Stimulated activated CD8-positive, alpha-beta memory T cell treated with anti-CD3 and anti-CD28 coated beads, Interleukin-2, amount 100 ng/mL, for 1 hour (primary cell): ENCODE measurements around the gene RBBP5.

Experiments
- DNase-seq, 2 donors: peaks; one replicate each; pipeline ENCODE4 v3.0.0-alpha.2; 2020; ENCODE audit warnings: low read depth in 2 of 2

Gene RBBP5

DNA sequence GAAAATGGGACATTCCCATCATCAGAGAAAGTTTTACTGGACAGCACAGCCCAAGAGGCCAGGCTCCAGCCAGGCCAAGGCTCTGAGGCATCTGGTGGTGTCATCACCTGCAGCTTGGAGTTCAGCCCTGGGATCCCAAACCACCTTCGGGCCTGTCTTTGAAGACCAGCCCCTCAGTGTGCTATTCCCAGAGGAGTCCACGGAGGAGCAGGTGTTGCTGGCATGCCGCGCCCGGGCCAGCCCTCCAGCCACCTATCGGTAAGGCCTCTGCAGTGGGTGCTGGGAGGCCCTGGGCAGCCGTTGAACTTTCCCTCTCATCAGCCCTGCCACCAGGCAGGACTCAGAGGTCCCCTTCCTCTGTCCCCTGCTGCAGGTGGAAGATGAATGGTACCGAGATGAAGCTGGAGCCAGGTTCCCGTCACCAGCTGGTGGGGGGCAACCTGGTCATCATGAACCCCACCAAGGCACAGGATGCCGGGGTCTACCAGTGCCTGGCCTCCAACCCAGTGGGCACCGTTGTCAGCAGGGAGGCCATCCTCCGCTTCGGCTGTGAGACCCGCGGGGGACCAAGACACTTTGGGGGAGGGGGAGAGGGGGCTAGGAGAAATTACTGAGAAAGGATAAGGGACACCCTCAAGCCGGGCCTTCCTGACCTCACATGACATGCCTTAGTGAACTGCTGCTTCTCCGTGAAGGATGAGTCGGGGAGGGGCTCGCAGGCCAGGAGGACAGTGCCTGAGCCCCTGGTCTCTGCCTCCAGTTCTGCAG is 63.8 kb downstream of the RBBP5 start:
- DNase-seq: no peak

DNA sequence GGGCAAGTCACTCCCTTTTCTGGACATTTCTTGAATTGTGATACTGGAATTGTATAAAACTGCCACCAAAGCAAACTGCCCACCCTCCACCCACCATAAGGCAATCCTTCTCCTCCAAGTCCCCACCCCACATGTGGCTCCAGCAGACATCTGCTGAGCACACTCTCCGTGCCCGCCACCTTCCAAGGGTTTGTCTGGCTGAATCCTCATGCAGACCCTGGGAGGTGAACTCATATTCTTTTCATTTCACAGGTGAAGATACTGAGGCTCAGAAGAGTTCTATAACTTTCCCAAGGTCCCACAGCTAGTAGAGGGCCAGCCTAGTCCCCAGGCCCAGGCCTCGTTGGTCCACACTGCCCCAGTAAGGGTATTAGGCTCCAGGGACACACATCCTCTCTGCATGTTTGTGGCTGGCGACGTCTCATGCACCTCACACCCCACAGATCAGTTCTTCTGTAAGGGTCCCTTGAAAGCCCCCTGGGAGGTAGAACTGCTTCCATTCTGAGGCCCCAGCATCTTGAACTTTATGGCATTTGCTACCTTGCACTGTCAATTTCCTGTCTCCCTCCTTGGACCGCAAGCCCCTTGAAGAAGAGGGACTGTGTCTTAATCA is 64.7 kb downstream of the RBBP5 start:
- no peak for DNase-seq

DNA sequence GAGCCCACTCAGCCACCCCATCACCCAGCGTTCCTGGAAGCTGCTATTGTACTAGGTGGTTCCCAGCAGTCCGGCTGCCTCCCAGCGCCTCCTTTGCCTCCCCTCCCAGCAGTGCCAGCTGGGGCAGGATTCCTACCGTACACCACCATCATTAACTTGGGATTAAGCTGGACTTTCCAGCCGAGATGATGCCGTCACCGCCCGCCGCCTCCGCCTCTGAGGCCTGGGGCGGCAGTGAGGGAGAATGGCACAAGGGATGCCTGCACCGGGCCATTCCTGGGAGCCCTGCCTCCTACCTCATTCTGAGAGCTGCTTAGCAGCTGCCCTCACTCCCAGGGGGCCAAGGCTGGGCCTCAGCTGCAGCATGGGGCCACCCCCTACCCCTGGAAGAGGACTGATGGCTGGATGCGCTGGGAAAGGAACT is 65.6 kb downstream of the RBBP5 start:
- DNase-seq: no peak

DNA sequence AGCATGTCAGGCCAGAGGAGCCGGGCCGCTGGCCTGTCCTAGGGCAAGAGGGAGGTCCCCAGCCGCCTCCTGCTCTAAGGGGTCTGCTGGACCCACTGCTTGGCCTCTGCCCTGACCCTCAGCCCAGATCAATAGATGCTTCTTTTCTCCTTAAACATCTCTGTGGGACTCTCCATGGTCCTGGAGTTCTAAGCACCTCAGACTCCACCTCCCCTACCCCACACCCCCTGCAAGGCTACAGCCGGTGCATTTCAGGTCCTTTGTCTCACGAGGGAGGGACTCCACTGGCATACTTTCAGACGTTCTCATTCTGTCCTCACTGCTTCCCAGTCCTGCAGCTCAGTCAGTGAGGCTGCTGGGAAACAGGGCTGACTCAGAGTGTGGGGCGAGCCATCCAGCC is 67.8 kb downstream of the RBBP5 start:
- DNase-seq: no peak

DNA sequence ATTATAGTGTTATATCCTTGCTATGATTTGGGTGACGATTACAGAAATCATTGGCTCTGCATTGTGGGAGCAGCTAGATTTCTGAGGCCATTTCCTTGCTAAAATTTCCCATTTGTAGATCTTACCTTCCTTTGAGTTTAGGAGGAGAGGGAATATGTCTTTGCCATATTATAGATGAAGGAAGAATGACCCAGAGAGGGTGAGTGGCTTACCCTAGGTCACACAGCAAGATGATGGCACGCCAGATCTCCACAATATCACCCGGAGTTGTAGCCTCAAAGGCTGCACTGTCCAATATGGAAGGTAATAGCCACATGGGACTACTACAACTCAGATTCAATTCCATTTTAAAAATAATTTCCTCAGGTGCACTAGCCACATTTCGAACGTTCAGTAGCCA is 68.5 kb downstream of the RBBP5 start:
- DNase-seq: no peak

DNA sequence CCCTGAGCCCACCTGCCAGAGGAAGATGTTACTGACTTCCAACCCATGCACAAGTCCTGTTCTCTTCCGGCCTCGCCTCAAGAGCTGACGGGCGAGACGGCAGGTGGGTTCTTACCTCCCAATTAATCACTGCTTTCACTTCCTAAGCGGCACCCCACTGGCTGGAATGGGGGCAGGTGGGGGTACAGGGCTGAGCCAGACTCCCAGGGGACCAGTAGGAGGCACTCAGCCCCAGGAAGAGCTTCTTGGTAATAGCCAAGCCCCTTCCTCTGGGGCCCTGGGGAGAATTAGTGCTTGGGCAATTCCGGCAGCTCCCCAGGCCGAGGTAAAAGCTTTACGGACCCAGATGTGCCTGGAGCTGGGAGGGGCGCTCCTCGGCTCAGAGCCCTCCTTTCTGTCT is 69.1 kb downstream of the RBBP5 start:
- DNase-seq: no peak

DNA sequence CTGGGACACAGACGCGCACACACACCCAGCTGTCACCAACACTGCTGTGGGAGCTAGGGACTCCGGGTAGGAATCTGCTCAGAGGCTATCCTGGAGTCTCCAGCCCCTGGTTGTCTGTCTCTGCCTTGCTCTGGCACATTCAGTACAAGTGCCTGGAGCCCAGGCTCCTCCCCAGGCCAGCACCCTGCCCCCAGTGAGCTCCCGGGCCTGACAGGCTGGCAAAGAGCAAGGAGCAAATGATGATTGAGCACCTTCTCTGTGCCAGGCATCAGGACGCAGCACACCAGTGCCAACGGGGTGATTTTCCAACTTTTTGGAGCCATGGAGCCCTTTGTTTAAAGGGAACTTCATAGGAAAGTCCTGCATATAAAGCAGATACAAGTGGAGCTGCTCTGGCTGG is 72.3 kb downstream of the RBBP5 start:
- DNase-seq: no peak

DNA sequence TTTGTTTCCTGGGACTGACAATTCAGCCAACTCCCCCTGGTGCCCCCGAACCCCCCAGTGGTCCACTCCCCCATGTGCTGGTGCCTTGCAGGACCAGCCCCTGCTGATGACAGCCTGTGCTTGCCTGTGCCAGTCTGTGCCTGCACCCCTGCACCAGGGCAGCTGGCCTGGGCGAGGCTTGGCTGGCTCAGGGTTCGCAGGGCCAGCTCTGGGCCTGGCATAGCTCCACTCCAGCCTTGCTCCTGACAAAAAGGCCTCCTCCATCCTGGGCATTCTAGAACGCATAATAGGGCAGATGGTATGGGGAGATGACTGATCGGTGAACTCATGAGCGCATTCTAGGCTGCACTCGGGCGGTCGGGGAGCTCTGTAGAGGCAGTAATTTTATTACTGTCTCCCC is 73.4 kb downstream of the RBBP5 start:
- no peak for DNase-seq

DNA sequence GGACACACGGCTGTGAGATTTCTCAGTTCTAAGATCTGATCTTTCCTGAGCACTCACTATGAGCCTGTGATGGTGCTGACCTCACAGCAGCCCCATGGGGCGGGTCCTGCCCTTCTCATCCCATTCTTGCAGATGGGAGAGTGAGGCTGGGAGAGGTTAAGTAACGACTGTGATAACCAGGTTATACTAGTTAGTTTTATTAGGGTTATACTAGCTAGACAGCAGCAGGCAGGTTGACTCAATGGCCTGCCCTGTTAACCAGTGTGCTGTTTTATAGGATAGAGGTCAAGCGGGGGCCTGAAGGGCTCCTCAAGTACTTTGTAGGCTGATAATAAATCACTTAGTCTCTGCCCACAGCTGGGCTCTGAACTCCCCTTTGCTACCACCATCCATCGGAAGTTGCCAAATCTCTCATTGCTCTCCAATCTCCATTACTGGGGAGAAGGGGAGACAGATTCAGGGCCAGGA is 74.0 kb downstream of the RBBP5 start:
- DNase-seq: no peak

DNA sequence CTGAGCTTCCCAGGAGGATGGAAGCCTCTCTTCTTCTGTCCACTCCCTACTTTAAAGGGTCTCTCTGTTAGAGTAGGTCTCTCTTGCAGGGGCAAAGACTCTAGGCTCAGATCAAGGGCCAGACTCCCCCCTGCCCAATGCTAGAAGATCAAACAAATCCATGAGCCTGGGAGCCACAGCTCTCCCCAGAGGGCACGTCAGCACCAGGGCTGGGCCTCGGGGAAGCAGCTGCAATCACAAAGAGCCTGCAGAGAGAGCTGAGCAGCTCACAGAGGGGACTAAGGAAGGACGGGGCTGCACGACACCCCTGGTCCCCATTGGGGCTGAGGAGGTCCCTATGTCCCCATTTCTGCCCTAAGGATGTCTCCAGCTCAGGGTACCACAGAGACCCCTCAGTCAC is 74.9 kb downstream of the RBBP5 start:
- no peak for DNase-seq

DNA sequence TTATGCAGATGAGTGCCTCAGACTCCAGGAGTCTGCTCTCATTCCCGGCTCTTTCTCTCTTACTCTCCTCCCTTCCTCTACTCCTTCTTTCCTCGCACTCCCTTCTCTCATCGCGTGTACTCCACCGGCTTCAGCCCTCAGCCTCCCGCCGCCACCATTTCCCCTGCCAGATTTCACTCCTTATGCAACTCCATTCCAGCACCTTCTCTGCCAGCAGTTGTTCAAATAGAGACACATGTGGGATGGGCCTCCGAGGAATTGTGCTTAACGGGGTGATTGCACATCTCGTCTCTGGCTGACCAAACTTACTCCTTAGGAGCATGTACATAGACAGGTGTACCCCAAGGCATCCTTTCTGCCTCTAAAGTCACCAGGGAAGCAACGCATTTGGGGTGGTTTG is 76.6 kb downstream of the RBBP5 start:
- DNase-seq: no peak

DNA sequence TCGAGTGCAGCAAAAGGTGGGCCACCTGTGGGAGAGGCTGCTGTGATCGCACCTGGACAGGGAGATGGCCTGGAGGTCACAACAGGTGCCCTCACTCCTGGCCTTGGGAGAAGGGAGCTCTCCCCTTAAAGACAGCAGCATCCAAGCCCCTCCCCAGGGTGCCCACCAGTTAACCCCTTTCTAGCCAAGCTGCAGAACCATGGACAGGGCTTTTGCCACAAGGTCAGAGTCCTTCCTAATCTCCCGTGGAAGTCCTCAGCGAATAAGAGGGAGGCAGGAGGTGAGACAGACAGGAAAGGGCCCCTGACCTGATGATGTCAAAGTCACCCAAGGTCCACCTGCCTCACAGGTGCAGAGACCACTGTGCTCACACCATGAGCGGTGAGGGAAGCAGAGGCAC is 77.0 kb downstream of the RBBP5 start:
- no peak for DNase-seq

DNA sequence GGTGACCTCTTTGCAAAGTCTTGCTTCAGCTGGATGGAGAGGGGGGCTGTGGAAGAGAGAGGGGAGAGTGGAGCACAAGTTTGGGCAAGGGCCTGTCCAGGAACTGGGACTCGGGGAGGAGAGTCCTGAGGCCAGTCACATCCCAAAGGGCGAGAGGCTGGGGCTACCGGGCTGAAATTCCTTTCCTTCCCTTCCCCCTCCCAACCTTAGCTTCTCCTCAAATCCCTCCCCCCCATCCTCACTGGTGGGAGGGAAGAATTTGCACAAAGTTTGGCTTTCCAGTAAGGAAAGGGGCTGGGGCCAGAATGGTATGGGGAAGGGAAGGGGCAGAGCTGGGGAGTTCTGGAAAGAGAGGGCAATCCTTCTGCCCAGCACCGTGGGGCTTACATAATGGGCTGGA is 77.9 kb downstream of the RBBP5 start:
- DNase-seq: no peak

DNA sequence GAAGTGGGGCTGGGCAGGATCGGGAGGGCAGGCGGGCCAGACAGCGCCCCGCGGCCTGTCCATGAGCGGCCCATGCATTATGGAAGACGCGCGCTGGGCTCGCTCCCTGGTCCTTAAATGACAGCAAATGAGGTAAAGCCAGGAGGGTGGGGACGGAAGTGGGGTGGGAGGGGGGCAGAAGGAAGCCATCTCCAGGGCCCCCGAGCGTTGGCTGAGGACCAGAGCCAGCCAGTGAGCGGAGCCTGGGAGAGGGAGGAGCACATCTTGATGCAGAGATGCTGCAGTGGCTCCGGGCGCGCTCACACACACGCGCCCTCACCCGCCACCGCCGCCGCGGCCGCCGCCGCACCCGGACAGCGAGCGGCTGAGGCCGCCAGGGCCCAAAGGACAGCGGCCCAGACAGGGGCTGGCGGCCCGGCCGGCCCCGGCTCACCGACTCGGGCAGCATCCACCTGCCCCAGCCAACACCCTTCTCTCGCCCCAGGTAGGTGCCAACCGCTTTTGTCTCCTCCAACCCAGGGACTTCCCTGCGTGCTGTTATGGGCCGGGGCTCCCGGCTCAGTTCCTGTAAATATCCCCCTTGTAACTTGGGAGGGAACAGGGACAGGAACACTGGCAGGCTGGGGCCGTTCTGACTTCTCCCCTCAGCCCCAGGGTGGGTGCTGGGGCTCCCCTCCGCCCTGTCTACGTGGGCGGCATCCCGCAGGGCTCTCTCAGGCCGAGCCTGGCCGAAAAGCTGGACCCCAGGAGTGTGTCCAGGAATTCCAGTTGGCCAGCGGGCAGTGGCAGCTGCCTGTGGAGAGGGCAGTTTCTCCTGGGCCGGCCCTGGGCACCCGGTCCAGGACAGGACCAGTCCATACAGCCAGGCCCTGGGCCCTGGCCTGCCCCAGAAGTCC is 78.6 kb downstream of the RBBP5 start, which contains the start of gene CNTN2:
Gene CNTN2, plus strand, starts transcription at position 302 of the 896 bp plus-strand sequence. CDS start 9,974 bp downstream, outside the sequence.
- DNase-seq: no peak

DNA sequence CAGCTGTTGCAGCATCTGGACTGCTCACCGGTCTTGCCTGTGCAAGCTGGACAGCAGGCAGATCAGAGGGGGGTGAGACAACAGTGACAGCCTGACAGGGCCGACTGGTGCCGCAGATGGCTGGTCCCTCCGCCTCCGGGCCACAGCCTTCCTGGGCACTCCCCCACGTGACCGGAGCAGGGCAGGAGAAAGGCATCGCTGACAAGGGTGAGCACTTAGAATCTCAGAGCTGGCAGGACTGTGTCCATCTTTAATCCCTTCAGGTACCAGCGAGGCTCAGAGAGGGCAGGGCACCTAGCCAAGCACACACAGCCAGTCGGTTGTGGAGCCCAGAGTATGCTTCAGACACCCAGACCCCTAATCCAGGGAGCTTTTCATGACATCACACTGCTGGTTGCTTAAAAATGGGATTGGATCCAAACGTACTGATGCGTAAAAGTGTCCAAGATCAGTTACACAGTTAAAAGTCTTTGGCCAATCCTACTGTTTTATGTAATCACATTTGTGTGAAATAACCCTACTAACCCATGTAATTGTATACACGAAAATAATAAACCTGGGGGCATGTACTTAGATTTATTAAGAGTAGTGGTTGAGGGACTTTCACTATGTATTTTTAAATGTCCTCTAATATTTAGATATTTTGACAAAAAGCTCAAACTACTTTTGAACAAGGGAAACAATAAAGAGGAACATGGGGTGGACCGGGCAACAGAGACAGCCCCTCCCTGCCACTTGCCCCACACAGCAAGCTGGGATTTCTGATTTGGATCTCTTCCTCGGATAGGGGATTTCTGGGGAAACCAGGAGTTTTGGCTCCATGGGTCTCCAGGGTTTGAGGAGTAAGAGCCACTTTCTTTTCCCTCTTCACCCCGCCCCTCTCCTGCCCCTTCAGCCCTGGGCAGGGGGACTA is 79.5 kb downstream of the RBBP5 start:
- DNase-seq: no peak

DNA sequence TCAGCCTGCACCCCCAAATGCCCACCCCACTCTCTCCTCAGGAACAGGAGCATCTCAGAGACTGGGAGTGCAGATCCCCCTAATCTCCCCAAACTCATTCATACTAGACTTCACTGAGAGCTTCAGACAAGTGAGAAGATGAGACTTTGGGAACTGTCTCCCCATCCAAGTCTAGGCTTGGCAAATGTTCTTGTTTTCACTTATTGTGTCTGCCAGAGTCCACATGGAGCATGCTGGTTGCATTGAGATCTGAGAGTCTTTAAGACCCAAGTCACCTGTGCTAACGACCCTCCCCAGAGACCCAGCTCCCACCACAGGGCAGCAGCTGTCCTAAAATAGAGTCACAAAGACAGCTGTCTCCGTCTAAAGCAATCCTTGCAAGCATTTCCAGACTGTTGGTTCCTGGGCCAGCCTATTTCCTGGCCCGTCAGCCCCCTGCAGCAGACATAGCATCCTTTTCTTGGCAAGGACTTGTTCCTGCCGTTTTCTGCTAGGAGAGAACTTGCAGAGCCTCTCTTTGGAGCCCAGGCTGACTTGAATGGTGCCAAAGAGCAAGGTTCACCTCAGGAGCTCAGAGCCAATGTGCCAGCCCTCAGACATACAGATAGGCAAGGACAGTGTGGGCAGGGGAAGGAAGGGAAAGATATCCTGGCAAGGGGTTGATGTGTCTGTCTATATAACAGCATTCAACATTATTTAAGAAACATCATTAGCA is 80.6 kb downstream of the RBBP5 start:
- no peak for DNase-seq

DNA sequence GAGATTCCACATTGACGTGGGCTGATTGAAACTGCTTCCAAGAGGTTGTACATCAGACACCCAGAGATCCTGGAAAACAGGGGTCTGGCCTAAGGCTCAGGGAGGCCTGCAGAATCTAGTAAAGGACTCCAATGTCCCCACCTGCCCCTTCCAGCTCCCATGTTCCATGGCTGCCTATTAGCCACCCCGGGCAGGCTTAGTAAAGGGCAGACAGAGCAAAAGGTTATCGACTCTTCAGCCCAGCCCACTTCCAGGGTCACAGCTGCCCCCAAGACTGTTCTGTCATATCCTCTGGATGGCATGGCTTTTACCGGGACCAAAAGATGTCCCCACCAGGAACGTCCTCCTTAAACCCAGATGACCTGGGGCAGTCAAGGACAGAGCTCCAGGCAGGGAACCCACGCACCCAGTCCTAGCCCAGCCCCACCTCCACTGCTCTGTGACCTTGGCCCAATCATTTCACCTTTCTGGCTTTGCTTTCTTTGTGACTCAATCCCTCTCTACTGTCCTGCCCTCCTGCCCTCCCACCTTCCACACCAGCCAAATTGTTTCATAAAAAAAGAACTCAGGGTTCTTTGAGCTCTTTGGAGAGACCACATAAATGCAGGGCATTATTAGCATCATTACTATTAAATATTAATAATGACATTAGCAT is 83.5 kb downstream of the RBBP5 start:
- no peak for DNase-seq

DNA sequence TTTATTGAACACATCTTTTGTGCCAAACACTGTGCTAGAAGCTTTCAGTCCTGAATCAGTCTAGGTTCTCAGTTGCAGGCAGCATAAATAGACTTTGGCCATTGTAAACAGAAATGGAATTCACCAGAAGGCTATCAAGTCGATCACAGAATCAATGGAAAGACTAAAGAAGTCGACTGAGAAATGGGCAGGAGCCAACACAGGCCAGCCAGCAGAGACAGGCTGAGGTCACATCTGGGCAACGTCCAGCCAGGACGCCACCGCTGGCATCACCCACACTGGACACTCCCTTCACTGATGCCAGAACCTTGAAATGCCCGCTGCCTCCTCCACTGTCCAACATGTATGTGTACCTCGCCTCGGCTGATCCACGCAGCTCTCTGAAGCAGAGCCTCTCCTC is 84.2 kb downstream of the RBBP5 start:
- DNase-seq: no peak
